ENCODE results near the gene ONECUT2. TPM values are rescaled to one million over a fixed set of nuclear protein-coding genes. Genes with fewer than 3 reads are reported as not detected.

The ONECUT2 gene
- total and polyA plus RNA-seq, 4 donors: 1.8 to 5.7 (median 4.6) TPM

GRCh38 chr18:57533006-57533867 lies 98.1 kb downstream of the ONECUT2 start:
- Histone ChIP-seq H3K4me3 (ENCODE audit: low read depth in 1 of 3, low read length in 3 of 3) (no peak overlapping the region), H3K9ac (ENCODE audit: low read depth in 1 of 2, low read length in 2 of 2) (no peak overlapping the region), H3K27me3 (ENCODE audit: control insufficient read depth in 4 of 4, insufficient read depth in 4 of 4, low read length in 3 of 4) (no peaks in the 10 kb centered on the region), H3K4me1 (ENCODE audit: control insufficient read depth in 4 of 4, insufficient read depth in 4 of 4, low read length in 3 of 4) (peaks cover 6 to 26% (median 16%) of the 10 kb centered on the region in 4 donors), H3K36me3 (ENCODE audit: control insufficient read depth in 4 of 4, insufficient read depth in 3 of 4, low read depth in 1 of 4, low read length in 3 of 4) (no peaks in the 10 kb centered on the region), H3K9me3 (ENCODE audit: control insufficient read depth in 4 of 4, low read length in 3 of 4) (no peaks in the 10 kb centered on the region), H3K27ac (ENCODE audit: low read depth in 1 of 2, low read length in 2 of 2) (peak overlapping the region in 1 of 2 donors; percentile 28)
- no peak for DNase-seq (ENCODE audit: low spot score)
- TF ChIP-seq YY1 (IDR thresholded peaks at IDR 0.05) (no peak), MAX (IDR thresholded peaks at IDR 0.05) (peak; percentile 64), REST (IDR thresholded peaks at IDR 0.05) (peak; percentile 46), RXRA (IDR thresholded peaks at IDR 0.05) (peak; percentile 79 to 84), HNF4G (IDR thresholded peaks at IDR 0.05) (peak; percentile 28), TAF1 (conservative IDR thresholded peaks at IDR 0.05) (no peak), JUND (IDR thresholded peaks at IDR 0.05) (peak; percentile 54 to 74), SP1 (IDR thresholded peaks at IDR 0.05) (peak; percentile 70), FOXA1 (IDR thresholded peaks at IDR 0.05) (no peak), HNF4A (conservative IDR thresholded peaks at IDR 0.05) (peak; percentile 25 to 74), NR2F2 (IDR thresholded peaks at IDR 0.05) (no peak), RAD21 (IDR thresholded peaks at IDR 0.05) (peak; percentile 30 to 46), GABPA (IDR thresholded peaks at IDR 0.05 in 1 of 2, conservative IDR thresholded peaks at IDR 0.05 in 1 of 2) (no peak), CTCF (IDR thresholded peaks at IDR 0.05; ENCODE audit: low read depth, low read length, missing input control) (peak; percentile 9), ZBTB33 (IDR thresholded peaks at IDR 0.05) (peak; percentile 42), EGR1 (IDR thresholded peaks at IDR 0.05; ENCODE audit: low read depth in 2 of 2) (no peak), FOXA2 (IDR thresholded peaks at IDR 0.05) (peak; percentile 28), ATF3 (IDR thresholded peaks at IDR 0.05) (peak; percentile 94)
- WGBS: 38% methylated on average over 16 of the region's 16 CpGs
